Liver (tissue), 9 donors: Measurements from ENCODE around the gene THRB. TPM values are rescaled to one million over a fixed set of nuclear protein-coding genes. Genes with fewer than 3 reads are reported as not detected.

Experiments used
- DNase-seq: peaks from one replicate; pipeline ENCODE4 v3.0.0-alpha.2; 2017; ENCODE audit warnings: low spot score
- H3K27ac ChIP-seq, 2 donors: one replicate each; pipeline ENCODE4 v1.7.0; 2013; ENCODE audit warnings: inconsistent platforms in 2 of 2, low read length in 2 of 2, control low read depth in 1 of 2, low read depth in 1 of 2, mild to moderate bottlenecking in 1 of 2
- H3K27me3 ChIP-seq, 4 donors: one replicate each; pipeline versions ENCODE4 v1.6.1 to v1.7.0; 2013; ENCODE audit warnings: low read length in 3 of 4, inconsistent platforms in 1 of 4, mild to moderate bottlenecking in 1 of 4, moderate library complexity in 1 of 4; ENCODE audit not compliant: control insufficient read depth in 4 of 4, insufficient read depth in 4 of 4
- H3K36me3 ChIP-seq, 4 donors: one replicate each; pipeline versions ENCODE4 v1.6.1 to v1.7.0; 2013; ENCODE audit warnings: low read length in 3 of 4, mild to moderate bottlenecking in 3 of 4, low read depth in 1 of 4, moderate library complexity in 1 of 4; ENCODE audit not compliant: control insufficient read depth in 4 of 4, insufficient read depth in 3 of 4
- H3K4me1 ChIP-seq, 4 donors: one replicate each; pipeline versions ENCODE4 v1.6.1 to v1.7.0; 2013; ENCODE audit warnings: low read length in 3 of 4, mild to moderate bottlenecking in 3 of 4, moderate library complexity in 1 of 4; ENCODE audit not compliant: control insufficient read depth in 4 of 4, insufficient read depth in 4 of 4
- H3K4me3 ChIP-seq, 3 donors: one replicate each; pipeline versions ENCODE4 v1.6.1 to v1.7.0; 2013; ENCODE audit warnings: low read length in 3 of 3, control low read depth in 1 of 3, low read depth in 1 of 3, mild to moderate bottlenecking in 1 of 3
- H3K9ac ChIP-seq, 2 donors: one replicate each; pipeline ENCODE4 v1.7.0; 2013; ENCODE audit warnings: low read length in 2 of 2, mild to moderate bottlenecking in 2 of 2, moderate library complexity in 2 of 2, control low read depth in 1 of 2, low read depth in 1 of 2
- H3K9me3 ChIP-seq, 4 donors: one replicate each; pipeline versions ENCODE4 v1.6.1 to v1.7.0; 2013; ENCODE audit warnings: low read length in 3 of 4; ENCODE audit not compliant: control insufficient read depth in 4 of 4
- EGR1 ChIP-seq, 2 donors: IDR thresholded peaks; 2 replicates each; pipeline ENCODE4 v1.6.1; 2016 to 2018; ENCODE audit warnings: antibody characterized with exemption in 2 of 2, low read depth in 2 of 2
- FOXA1 ChIP-seq: IDR thresholded peaks from 2 replicates; pipeline ENCODE4 v1.6.1; 2016; ENCODE audit warnings: antibody characterized with exemption
- FOXA2 ChIP-seq: IDR thresholded peaks from 2 replicates; pipeline ENCODE4 v1.6.1; 2016; ENCODE audit warnings: antibody characterized with exemption
- GABPA ChIP-seq, 2 donors: IDR thresholded peaks in 1 of 2; conservative IDR thresholded peaks in 1 of 2; 2 replicates each; pipeline ENCODE4 v1.6.1; 2016; ENCODE audit warnings: antibody characterized with exemption in 2 of 2, mild to moderate bottlenecking in 1 of 2, moderate library complexity in 1 of 2
- HNF4A ChIP-seq, 2 donors: conservative IDR thresholded peaks; 2 replicates each; pipeline ENCODE4 v1.6.1; 2016; ENCODE audit warnings: antibody characterized with exemption in 2 of 2, mild to moderate bottlenecking in 2 of 2
- HNF4G ChIP-seq: IDR thresholded peaks from 2 replicates; pipeline ENCODE4 v1.6.1; 2016; ENCODE audit warnings: antibody characterized with exemption
- NR2F2 ChIP-seq: IDR thresholded peaks from 2 replicates; pipeline ENCODE4 v1.6.1; 2016; ENCODE audit warnings: antibody characterized with exemption
- RAD21 ChIP-seq, 2 donors: IDR thresholded peaks; 2 replicates each; pipeline ENCODE4 v1.6.1; 2016; ENCODE audit warnings: antibody characterized with exemption in 2 of 2, mild to moderate bottlenecking in 2 of 2
- REST ChIP-seq: IDR thresholded peaks from 2 replicates; pipeline ENCODE4 v1.6.1; 2016; ENCODE audit warnings: antibody characterized with exemption, mild to moderate bottlenecking
- RXRA ChIP-seq, 2 donors: IDR thresholded peaks; 2 replicates each; pipeline ENCODE4 v1.6.1; 2017 to 2018; ENCODE audit warnings: antibody characterized with exemption in 2 of 2, mild to moderate bottlenecking in 1 of 2
- SP1 ChIP-seq: IDR thresholded peaks from 2 replicates; pipeline ENCODE4 v1.6.1; 2018; ENCODE audit warnings: antibody characterized with exemption, mild to moderate bottlenecking
- TAF1 ChIP-seq: conservative IDR thresholded peaks from 2 replicates; pipeline ENCODE4 v1.6.1; 2016; ENCODE audit warnings: antibody characterized with exemption, mild to moderate bottlenecking
- YY1 ChIP-seq: IDR thresholded peaks from 2 replicates; pipeline ENCODE4 v1.6.1; 2016; ENCODE audit warnings: antibody characterized with exemption, mild to moderate bottlenecking
- ZBTB33 ChIP-seq: IDR thresholded peaks from 2 replicates; pipeline ENCODE4 v1.6.1; 2016; ENCODE audit warnings: antibody characterized with exemption
- WGBS: extraction: QIAGEN DNeasy Blood & Tissue Kit; methylation state at CpG from one replicate; pipeline ENCODE4 v1.1.7; 2013; 5-methylcytosine and 5-hydroxymethylcytosine counted together
- polyA plus RNA-seq, 2 donors: library from polyadenylated mRNA; stranded (reverse) in 1 of 2; unstranded in 1 of 2; fragments of 200-250 nt in 1 of 2; fragments of >200 nt in 1 of 2; fragmentation: Nextera tagmentation in 1 of 2; extraction: Ambion mirVana in 1 of 2; gene quantifications; one replicate each; pipeline versions ENCODE4 v1.2.1 to v1.2.3, GENCODE V29; 2013 to 2015
- total RNA-seq, 2 donors: library from RNA; depleted of rRNA; stranded (reverse); fragments of >200 nt; gene quantifications; one replicate each; pipeline ENCODE4 v1.2.3, GENCODE V29; 2014
- TF ChIP-seq, protein P1 (sequence below): fragments of 150-350 bp; IDR thresholded peaks from 2 replicates; pipeline ENCODE4 v1.5.1; 2017; ENCODE audit warnings: improper control_type of control experiment, low read depth, low read length; ENCODE audit not compliant: missing input control
- TF ChIP-seq, protein P2 (sequence below): IDR thresholded peaks from 2 replicates; pipeline ENCODE4 v1.6.1; 2016; ENCODE audit warnings: antibody characterized with exemption
- donor health status: healthy.
- donor health status: healthy.
- donor health status: healthy.
- donor health status: healthy.
- donor health status: healthy.

Gene THRB
- total and polyA plus RNA-seq, 4 donors: 5.9 to 23.9 (median 9.3) TPM

- Histone ChIP-seq H3K27ac (no peak overlapping the region), H3K4me1 (no peaks in the 10 kb centered on the region), H3K9ac (no peak overlapping the region), H3K27me3 (no peaks in the 10 kb centered on the region), H3K36me3 (no peaks in the 10 kb centered on the region), H3K9me3 (no peaks in the 10 kb centered on the region), H3K4me3 (no peak overlapping the region)
- TF ChIP-seq ZBTB33 (no peak), SP1 (no peak), FOXA1 (no peak), NR2F2 (no peak), REST (no peak), EGR1 (IDR thresholded peaks at IDR 0.05; ENCODE audit: low read depth in 2 of 2) (no peak), HNF4A (conservative IDR thresholded peaks at IDR 0.05) (no peak), RXRA (IDR thresholded peaks at IDR 0.05) (no peak), GABPA (IDR thresholded peaks at IDR 0.05 in 1 of 2, conservative IDR thresholded peaks at IDR 0.05 in 1 of 2) (no peak), TAF1 (no peak), FOXA2 (no peak), YY1 (no peak)
- TF ChIP-seq, protein P1, sequence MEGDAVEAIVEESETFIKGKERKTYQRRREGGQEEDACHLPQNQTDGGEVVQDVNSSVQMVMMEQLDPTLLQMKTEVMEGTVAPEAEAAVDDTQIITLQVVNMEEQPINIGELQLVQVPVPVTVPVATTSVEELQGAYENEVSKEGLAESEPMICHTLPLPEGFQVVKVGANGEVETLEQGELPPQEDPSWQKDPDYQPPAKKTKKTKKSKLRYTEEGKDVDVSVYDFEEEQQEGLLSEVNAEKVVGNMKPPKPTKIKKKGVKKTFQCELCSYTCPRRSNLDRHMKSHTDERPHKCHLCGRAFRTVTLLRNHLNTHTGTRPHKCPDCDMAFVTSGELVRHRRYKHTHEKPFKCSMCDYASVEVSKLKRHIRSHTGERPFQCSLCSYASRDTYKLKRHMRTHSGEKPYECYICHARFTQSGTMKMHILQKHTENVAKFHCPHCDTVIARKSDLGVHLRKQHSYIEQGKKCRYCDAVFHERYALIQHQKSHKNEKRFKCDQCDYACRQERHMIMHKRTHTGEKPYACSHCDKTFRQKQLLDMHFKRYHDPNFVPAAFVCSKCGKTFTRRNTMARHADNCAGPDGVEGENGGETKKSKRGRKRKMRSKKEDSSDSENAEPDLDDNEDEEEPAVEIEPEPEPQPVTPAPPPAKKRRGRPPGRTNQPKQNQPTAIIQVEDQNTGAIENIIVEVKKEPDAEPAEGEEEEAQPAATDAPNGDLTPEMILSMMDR: no peak
- TF ChIP-seq, protein P2, sequence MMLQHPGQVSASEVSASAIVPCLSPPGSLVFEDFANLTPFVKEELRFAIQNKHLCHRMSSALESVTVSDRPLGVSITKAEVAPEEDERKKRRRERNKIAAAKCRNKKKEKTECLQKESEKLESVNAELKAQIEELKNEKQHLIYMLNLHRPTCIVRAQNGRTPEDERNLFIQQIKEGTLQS: no peak
- 62% methylated on average over 1 of the region's 1 CpG for WGBS
- no peak for DNase-seq
Observed at GRCh38 chr3:24110051-24110450, 384.6 kb downstream of the THRB start.

GRCh38 chr3:24101676-24102168 lies 392.9 kb downstream of the THRB start:
- H3K27ac ChIP-seq: peak overlapping the region; percentile 53 to 83
- WGBS: 89% methylated on average over 2 of the region's 2 CpGs
- TF ChIP-seq, protein P2: no peak
- no peak for TF ChIP-seq NR2F2
- TF ChIP-seq REST: no peak
- no peak for TF ChIP-seq HNF4G
- TF ChIP-seq FOXA2: no peak
- TF ChIP-seq SP1: no peak
- TF ChIP-seq RAD21 (IDR thresholded peaks at IDR 0.05): no peak
- no peak for TF ChIP-seq FOXA1
- TF ChIP-seq GABPA (IDR thresholded peaks at IDR 0.05 in 1 of 2, conservative IDR thresholded peaks at IDR 0.05 in 1 of 2): no peak
- TF ChIP-seq RXRA (IDR thresholded peaks at IDR 0.05): no peak
- TF ChIP-seq ZBTB33: no peak

More at GRCh38 chr3:24101676-24102168, 392.9 kb downstream of the THRB start:
- H3K4me3 ChIP-seq: no peak overlapping the region
- no peaks in the 10 kb centered on the region for H3K9me3 ChIP-seq
- peaks cover 0 to 14% (median 11%) of the 10 kb centered on the region in 4 donors for H3K4me1 ChIP-seq
- no peaks in the 10 kb centered on the region for H3K27me3 ChIP-seq
- H3K36me3 ChIP-seq: no peaks in the 10 kb centered on the region
- DNase-seq: no peak
- no peak overlapping the region for H3K9ac ChIP-seq
